SHP77 treated with DMSO at 0.1 percent for 48 hours (cell line): ENCODE measurements around the gene CBLIF.
"Not testable (repeated sequence)": the region's sequence is repeated elsewhere in the genome, so short reads cannot be mapped to it uniquely, and the experiment has no call there.

Experiments used
- DNase-seq: peaks from one replicate; lab custom pipeline; 2025; lab: John Stamatoyannopoulos, UW

The CBLIF gene

GRCh38 chr11:59845399-59845798 lies at the start of gene CBLIF:
CBLIF (minus strand) TSS chr11:59845499; CDS start chr11:59845453, 46 bp downstream.
- no peak for DNase-seq

DNA sequence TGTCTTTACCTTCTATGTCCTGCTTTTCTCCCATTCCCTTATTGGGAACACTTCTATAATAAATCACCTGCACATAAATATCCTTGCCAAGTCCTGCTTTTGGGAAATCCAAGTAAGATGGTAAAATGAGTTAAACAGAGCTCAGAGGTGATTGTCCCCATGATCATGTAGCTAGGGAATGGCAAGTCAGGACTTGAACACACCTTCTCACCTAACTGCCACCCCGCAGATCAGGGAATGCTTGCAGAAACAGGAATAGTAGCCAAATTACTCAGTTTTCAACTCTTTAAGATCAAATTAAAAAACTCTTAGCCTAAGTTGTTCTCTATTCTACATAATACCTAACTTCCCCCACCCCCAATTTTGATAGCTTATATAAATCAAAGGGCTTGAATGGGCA lies 49.3 kb upstream of the CBLIF start:
- DNase-seq: no peak

DNA sequence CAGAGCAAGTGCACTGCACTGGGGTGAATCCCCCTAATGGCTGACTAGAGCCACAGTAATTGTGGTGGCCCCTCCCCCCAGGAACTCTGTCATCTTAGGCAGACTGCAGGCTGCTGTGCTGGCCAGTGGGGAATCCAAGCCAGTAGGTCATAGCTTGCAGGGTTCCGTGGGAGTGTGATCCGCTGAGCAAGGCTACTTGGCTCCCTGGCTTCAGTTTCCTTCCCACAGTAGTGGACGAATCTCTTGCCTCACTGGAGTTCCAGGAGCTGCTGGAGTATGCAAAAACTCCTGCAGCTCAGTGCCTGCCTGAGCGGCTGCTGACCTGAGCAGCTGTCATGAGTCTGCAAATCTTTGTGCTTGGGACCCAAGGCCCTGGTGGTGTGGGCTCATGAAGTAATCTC lies 46.5 kb upstream of the CBLIF start:
- no peak for DNase-seq

- not testable (repeated sequence) for DNase-seq
These were observed 41.9 kb upstream of the CBLIF start for GRCh38 chr11:59887156-59887555.

GRCh38 chr11:59883597-59883996 lies 38.3 kb upstream of the CBLIF start:
- DNase-seq: no peak

- DNase-seq: no peak
These were observed 34.3 kb upstream of the CBLIF start for GRCh38 chr11:59879567-59879966.

- no peak for DNase-seq
These were observed 33.3 kb upstream of the CBLIF start, which contains the start of gene OOSP3 for GRCh38 chr11:59878575-59878974. OOSP3 (plus strand) TSS chr11:59878782; CDS start chr11:59878809, 27 bp downstream.

GRCh38 chr11:59877784-59878183 lies 32.5 kb upstream of the CBLIF start:
- no peak for DNase-seq

GRCh38 chr11:59877325-59877724 lies 32.0 kb upstream of the CBLIF start:
- no peak for DNase-seq

GRCh38 chr11:59875856-59876519 lies 30.7 kb upstream of the CBLIF start:
- no peak for DNase-seq

- no peak for DNase-seq
These were observed 26.8 kb upstream of the CBLIF start for GRCh38 chr11:59872076-59872475.

DNA sequence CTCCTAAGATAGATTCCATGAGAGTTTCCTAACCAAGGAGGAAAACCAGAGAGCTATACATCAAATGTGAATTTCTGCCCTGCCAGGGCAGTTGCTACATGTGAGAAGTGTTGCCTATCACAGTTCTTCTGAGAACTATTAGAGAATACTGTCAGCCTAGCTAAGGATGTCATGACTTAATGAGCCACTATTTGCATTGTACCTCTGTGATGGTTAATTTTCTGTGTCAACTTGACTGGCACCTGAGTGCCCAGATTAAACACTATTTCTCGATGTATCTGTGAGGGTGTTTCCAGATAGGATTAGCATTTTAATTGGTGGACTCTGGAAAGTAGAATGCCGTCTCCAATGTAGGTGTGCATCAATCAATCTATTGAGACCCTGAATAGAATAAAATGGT lies 22.6 kb upstream of the CBLIF start:
- DNase-seq: no peak

DNA sequence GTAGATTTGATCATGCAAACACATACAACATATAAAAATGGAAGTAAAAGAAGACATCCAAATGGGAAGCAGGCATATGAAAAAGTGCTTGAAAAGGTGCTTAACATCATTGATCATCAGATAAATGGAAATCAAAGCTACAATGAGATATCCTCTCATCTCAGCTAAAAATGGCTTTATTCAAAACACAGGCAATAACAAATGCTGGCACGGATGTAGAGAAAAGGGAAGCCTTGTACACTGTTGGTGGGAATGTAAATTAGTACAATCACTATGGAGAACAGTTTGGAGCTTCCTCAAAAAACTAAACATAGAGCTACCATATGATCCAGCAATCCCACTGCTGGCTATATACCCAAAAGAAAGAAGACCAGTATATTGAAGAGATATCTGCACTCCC lies 21.5 kb upstream of the CBLIF start:
- DNase-seq: no peak

- no peak for DNase-seq
These were observed 21.1 kb upstream of the CBLIF start, which contains the start of gene TCN1 for GRCh38 chr11:59866397-59866796. TCN1 (minus strand) TSS chr11:59866487; CDS start chr11:59866470, 17 bp downstream.

DNA sequence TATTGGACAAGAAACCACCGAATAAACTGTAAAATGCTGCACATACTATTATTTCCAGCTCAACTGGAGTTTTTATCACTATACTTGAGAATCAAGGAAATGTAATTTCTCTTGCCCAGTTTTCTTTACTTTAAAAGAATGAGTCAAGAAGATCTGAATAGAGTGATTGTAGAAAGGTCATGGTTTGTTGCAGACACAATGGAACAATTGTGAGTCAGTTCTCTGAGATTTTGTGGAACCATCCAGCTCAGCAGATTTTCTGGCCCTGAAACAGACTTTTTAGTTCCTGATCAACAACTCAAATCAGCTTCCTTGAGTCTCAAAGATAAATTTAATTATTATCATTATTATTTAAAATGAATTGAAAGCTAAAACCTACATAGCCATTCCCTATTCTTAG lies 19.7 kb upstream of the CBLIF start:
- no peak for DNase-seq

- DNase-seq: no peak
These were observed 17.0 kb upstream of the CBLIF start for GRCh38 chr11:59862252-59862651.

DNA sequence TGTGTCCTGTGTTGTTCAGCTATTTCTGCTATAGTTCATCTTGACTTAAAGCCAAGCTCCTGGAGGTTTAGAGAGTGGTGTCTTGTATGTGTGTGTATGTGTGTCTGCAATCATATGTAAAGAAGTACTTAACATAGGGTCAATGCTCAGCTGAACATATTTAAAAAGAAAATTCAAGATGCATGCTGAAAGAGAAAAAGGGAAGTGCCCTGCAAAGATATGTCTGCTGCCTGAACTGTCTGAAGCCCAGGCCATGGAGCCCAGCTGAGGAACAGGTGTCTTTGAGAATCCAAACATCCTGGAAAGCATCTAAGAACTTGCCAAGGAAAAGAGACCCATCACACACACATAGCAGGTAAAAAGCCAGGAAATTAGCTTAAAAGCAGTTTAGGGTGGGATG lies 14.4 kb upstream of the CBLIF start:
- no peak for DNase-seq

DNA sequence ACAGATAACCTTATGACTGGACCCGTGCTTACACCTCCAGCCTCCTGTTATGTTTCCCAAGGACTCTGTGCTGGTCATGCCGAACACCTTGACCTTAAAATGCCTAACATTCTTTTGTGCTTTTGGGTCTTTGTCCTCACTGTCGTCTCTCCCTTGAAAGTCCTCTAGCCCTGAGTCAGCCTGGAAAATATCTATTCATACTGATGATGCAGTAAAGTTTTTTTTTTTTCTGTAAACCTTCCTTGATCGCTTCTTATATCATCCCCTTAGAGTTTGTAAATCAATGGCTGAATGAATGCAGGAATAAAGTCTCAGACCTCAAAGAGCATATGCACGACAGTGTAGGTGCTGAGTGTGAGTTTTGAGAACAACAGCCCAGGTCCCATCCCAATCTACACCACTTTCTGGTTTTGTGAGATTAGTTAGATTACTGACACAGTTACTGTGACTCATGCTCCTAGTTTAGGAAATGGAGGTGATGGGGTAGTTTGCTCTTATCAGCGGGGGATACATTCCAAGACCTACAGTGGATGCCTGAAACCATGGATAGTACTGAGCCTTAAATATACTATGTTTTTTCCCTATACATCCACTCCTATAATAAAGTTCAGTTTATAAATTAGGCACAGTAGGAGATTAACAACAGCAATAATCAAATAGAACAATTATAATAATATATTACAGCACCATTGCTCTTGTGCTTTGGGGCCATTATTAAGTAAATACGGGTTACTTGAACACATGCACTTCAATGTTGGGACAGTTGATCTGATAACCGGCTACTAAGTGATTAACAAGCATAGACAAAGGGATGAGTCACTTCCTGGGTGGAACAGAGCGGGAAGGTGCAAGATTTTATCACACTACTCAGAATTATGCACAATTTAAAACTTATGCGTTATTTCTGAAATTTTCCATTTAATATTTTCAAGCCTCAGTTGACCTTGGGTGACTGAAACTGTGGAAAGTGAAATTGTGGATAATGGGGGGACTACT lies 12.4 kb upstream of the CBLIF start:
- no peak for DNase-seq

- no peak for DNase-seq
These were observed 9.6 kb upstream of the CBLIF start for GRCh38 chr11:59854871-59855270.

DNA sequence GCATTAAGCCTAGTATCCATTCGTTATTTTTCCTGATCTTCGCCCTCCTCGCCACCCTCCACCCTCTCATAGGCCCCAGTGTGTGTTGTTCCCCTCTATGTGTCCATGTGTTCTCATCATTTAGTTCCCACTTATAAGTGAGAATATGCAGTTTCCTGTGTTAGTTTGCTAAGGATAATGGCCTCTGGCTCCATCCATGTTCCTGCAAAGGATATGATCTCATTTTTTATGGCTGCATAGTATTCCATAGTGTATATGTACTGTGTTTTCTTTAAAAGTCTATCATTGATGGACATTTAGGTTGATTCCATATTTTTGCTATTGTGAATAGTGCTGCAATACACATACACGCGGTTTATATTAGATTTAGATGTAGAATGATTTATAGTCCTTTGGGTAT lies 6.1 kb upstream of the CBLIF start:
- DNase-seq: not testable (repeated sequence)

GRCh38 chr11:59849551-59849950 lies 4.3 kb upstream of the CBLIF start:
- not testable (repeated sequence) for DNase-seq

DNA sequence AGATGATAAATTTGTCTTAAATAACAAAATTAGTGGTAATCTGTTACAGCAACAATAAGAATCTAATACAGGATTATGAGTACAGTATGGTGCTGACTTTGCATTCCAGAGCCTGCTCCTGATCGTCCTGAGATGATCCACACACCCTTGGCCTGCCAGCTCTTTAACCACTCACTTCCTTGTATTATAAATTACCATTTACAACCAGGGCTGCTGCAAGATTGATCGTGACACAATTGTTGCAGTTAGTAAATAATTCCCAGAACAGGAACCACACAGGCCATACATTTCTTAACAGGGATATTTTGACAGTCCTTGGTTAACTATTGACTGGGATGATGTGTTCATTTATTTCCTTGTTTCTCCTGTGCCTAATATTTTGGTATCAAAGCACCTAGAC lies 3.8 kb upstream of the CBLIF start:
- DNase-seq: no peak

GRCh38 chr11:59848439-59848838 lies 3.1 kb upstream of the CBLIF start:
- not testable (repeated sequence) for DNase-seq
